Measurements from ENCODE around the gene WDFY4. TPM values are rescaled to one million over a fixed set of nuclear protein-coding genes. Genes with fewer than 3 reads are reported as not detected.

WDFY4 gene
- total RNA-seq, 1 donor, result not detected

DNA sequence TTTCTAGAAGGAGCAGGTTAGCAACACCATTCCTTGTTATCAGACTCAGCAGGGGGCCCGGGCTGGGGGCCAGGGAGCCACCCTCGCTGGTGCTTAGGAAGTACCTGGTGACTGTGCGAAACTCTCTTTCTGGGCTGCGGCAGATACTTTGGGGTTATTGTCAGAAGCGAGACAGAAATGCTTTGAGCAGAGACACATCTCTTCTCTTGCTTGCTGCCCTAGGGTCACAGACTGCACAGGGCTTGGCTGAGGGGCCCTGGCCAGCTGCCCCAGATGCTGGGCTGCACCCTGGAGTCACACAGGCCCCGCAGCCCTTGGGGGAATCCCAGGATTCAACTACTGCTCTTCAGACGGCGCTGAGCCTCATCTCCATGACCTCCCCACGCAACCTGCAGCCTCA lies 91.9 kb downstream of the WDFY4 start:
- no peak overlapping the region for H3K4me3 ChIP-seq (ENCODE audit: low read depth, low read length)
- TF ChIP-seq, protein P1, sequence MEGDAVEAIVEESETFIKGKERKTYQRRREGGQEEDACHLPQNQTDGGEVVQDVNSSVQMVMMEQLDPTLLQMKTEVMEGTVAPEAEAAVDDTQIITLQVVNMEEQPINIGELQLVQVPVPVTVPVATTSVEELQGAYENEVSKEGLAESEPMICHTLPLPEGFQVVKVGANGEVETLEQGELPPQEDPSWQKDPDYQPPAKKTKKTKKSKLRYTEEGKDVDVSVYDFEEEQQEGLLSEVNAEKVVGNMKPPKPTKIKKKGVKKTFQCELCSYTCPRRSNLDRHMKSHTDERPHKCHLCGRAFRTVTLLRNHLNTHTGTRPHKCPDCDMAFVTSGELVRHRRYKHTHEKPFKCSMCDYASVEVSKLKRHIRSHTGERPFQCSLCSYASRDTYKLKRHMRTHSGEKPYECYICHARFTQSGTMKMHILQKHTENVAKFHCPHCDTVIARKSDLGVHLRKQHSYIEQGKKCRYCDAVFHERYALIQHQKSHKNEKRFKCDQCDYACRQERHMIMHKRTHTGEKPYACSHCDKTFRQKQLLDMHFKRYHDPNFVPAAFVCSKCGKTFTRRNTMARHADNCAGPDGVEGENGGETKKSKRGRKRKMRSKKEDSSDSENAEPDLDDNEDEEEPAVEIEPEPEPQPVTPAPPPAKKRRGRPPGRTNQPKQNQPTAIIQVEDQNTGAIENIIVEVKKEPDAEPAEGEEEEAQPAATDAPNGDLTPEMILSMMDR (IDR thresholded peaks at IDR 0.05; ENCODE audit: insufficient read depth, low read length), result no peak
- DNase-seq (ENCODE audit: low read depth), result no peak

DNA sequence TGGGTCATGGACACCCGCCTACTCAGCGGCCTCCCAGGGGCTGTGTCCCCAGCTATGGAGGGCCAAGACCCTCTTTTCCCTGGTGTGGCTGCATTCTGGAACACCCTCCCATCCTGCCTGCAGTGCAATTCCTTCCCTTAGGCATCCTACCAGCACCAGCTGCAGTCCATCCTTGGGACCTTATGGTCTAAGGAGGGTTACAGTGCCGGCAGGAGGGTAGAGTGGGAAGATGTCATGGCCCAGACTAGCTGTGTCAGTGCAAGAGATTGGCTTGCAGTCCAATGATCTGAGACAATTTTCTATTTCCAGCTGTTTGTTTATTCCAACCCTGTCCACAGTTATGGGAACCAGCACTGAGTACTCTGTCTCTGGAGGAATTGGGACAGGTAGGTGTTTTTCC lies 92.4 kb downstream of the WDFY4 start:
- no peak overlapping the region for H3K4me3 ChIP-seq (ENCODE audit: low read depth, low read length)
- DNase-seq (ENCODE audit: low read depth), result no peak
- TF ChIP-seq, protein P1 (IDR thresholded peaks at IDR 0.05; ENCODE audit: insufficient read depth, low read length), result no peak

DNA sequence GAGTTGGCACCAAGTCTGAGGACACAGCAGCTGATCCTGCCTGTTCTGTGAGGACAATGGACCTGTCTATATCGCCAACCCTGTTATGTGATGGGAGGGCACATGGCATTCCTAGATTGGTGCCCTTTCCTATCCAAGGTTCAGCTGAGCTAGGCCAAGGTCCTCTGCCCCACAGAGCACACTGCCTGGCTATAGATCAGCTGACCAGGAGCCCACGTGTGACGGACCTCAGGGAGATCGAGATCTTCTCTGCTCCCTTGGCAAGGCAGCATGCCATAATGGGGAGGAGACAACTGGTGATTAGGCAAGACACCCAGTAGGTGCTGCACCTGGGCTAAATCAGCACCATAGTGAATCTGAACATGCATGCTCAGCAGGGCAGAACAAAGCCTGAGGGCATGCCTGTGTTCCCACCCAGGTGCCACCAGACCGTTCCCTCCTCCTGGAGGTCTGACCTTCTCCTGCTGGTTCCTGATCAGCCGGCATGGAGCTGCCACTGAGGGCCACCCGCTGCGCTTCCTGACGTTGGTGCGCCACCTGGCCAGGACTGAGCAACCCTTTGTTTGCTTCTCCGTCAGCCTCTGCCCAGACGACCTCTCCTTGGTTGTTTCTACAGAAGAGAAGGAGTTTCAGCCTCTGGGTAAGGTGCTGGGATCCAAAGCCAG lies 93.7 kb downstream of the WDFY4 start:
- H3K4me3 ChIP-seq (ENCODE audit: low read depth, low read length), result no peak overlapping the region
- no peak for DNase-seq (ENCODE audit: low read depth)
- TF ChIP-seq, protein P1 (IDR thresholded peaks at IDR 0.05; ENCODE audit: insufficient read depth, low read length), result no peak

DNA sequence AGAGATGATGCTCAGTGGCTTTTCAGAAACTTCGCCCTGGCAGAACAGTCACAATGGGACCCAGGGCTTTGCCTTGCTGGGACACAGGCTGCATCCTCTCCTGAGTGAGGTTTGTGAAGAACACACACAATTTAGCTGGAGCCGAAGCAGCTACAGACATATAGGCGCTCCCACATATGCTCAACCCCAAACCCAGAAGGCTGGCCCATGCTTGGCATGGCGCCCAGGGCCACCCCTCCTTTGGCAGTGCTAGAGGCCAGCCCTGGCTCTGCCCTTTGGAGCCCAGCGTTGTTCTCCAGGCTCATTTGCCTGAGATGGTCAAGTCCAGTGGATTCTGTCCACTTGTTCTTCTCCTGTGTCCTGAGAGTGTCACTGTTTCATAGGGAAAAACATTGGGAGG lies 94.4 kb downstream of the WDFY4 start:
- DNase-seq (ENCODE audit: low read depth), result no peak
- TF ChIP-seq, protein P1 (IDR thresholded peaks at IDR 0.05; ENCODE audit: insufficient read depth, low read length), result no peak

DNA sequence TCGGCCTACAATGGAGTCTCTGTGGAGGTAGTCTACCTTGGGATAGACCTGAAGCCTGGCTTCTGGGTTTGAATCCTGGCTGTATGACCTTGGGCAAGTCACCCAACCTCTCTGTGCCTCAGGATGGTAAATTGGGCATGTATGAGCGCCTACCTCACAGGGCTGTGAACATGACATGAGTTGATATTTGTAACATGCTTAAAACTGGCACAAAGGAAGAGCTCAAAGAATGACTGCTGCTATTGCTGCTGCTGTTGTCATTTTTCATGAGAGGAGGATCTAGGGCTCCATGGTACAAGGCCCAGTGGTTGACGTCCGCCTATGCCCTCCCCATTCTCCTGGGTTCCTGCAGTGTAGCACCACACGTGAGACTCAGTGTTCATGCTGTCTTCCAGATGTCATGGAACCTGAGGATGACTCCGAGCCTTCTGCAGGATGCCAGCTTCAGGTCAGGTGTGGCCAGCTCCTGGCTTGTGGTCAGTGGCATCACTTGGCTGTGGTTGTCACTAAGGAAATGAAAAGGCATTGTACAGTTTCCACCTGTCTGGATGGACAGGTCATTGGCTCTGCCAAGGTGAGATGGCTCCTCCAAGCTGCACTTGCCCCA lies 95.0 kb downstream of the WDFY4 start:
- TF ChIP-seq, protein P1 (IDR thresholded peaks at IDR 0.05; ENCODE audit: insufficient read depth, low read length), result no peak
- DNase-seq (ENCODE audit: low read depth), result no peak
- no peak overlapping the region for H3K4me3 ChIP-seq (ENCODE audit: low read depth, low read length)

More for the DNA sequence above, 94.4 kb downstream of the WDFY4 start:
- H3K4me3 ChIP-seq (ENCODE audit: low read depth, low read length), result no peak overlapping the region

DNA sequence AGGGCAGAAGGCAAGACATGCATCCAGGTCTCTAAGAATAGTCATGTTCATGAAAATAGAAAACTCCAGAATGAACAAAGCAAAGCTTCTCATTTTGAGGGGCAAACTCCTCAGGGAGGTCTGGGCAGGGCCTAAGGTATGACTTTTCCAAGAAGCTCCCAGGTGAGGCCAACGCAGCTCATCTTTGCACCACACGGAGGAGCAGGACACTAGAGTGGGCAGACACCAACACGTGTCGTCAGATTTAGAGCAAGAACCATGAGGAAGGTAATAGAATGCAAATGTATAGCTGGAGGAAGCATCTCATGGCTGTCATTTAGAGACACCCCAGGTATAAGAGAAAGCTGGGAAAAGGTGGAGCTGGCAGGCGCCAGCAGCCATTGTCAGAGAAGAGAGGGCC lies 95.7 kb downstream of the WDFY4 start:
- DNase-seq (ENCODE audit: low read depth), result no peak
- TF ChIP-seq, protein P1 (IDR thresholded peaks at IDR 0.05; ENCODE audit: insufficient read depth, low read length), result no peak
- no peak overlapping the region for H3K4me3 ChIP-seq (ENCODE audit: low read depth, low read length)

Data from fibroblast of the aortic adventitia (primary cell).